OCI-LY3 (cell line): Measurements from ENCODE around the gene ACOX1.

Source experiments
- CTCF ChIP-seq: fragments of 200-600, 300-600 bp; sonication (generic); IDR thresholded peaks from 2 replicates; pipeline ENCODE4 v1.5.1; 2014; ENCODE audit warnings: antibody characterized with exemption, low read length, low read depth
- EZH2phosphoT487 ChIP-seq: fragments of 200-600 bp; shearing (Covaris generic); IDR thresholded peaks from 2 replicates; pipeline ENCODE4 v1.6.1; 2018; ENCODE audit warnings: antibody characterized with exemption, mixed run types, low read depth

- TF ChIP-seq CTCF (no peak), EZH2phosphoT487 (no peak)
Measured at GRCh38 chr17:75926456-75926855, 52.5 kb downstream of the ACOX1 start.
